Right atrium auricular region (tissue), 2 donors: ENCODE measurements around the gene DISC1. TPM values are rescaled to one million over a fixed set of nuclear protein-coding genes. Genes with fewer than 3 reads are reported as not detected.

ENCODE experiments used
- DNase-seq: peaks from one replicate; pipeline ENCODE4 v3.0.0-alpha.2; 2019; ENCODE audit warnings: low spot score
- H3K27ac ChIP-seq, 2 donors: fragments of 200-600 bp; sonication (generic); 1 replicate in 1 of 2; 2 replicates in 1 of 2; pipeline ENCODE4 v1.5.1; 2016 to 2019
- H3K27me3 ChIP-seq, 2 donors: fragments of 200-600 bp; sonication (generic); one replicate each; pipeline versions ENCODE4 v1.5.1 to v1.6.0; 2017 to 2019
- H3K36me3 ChIP-seq: fragments of 200-600 bp; sonication (generic); one replicate; pipeline ENCODE4 v1.5.1; 2016
- H3K4me1 ChIP-seq, 2 donors: fragments of 200-600 bp; sonication (generic); one replicate each; pipeline versions ENCODE4 v1.5.1 to v1.6.0; 2017 to 2019
- H3K4me3 ChIP-seq, 2 donors: fragments of 200-600 bp; sonication (generic); 1 replicate in 1 of 2; 2 replicates in 1 of 2; pipeline ENCODE4 v1.5.1; 2017 to 2019; ENCODE audit warnings: mild to moderate bottlenecking in 1 of 2, moderate library complexity in 1 of 2
- H3K9me3 ChIP-seq, 2 donors: fragments of 200-600 bp; sonication (generic); one replicate each; pipeline ENCODE4 v1.5.1; 2019
- total RNA-seq, 2 donors: library from RNA; depleted of rRNA; stranded (reverse); fragments of >200 nt; gene quantifications; one replicate each; pipeline ENCODE4 v1.1.0, GENCODE V29; 2016
- TF ChIP-seq, protein P1 (sequence below), 2 donors: fragments of 200-600 bp; sonication (generic); IDR thresholded peaks; one replicate each; pipeline ENCODE4 v1.5.1; 2019; ENCODE audit warnings: antibody characterized with exemption in 2 of 2

DISC1 gene
- total RNA-seq, 2 donors from 2014 or later: 1.8 to 5.3 TPM

DNA sequence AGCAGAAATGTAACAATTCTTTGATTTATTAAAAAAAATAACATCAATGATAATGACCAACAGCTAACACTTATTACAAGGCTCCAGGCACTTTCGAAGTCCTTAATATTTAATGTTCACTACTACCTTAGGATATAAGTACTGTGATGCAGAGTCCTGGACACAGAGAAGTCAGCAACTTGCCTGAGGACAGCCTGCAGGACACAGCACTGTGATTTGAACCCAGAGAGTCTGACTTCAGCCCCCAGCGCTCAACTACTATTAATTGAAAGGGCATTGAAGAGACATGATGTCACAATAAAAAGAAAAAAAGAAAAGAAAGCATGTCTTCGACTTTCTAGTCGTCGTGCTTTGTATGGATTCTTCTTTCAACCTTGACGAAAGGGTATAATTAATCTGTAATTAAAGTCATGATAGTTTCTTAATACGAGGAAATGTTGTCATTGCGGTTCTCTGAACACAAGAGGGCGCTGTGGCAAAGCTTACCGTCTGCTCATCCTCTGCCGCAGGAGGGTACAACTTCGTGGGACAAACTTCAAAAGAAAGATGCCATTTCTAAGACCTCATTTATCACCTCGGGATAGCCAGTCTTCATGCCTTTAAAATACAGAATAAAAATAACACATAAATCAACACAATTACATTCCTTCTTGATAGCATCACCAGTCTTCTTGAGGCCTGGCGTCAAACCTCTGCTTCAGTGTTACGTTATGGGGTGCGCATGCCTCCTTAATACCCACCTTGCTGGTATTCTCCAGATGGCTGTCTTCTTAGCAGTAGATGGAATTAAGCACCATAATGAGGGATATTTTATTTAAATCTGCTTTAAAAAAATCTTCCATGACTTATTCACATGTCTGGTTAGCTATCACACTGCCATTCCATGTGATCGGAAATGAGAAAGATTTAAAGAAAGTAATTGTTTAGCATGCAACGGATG lies 240.1 kb downstream of the DISC1 start:
- H3K4me3 ChIP-seq: no peak overlapping the region

DNA sequence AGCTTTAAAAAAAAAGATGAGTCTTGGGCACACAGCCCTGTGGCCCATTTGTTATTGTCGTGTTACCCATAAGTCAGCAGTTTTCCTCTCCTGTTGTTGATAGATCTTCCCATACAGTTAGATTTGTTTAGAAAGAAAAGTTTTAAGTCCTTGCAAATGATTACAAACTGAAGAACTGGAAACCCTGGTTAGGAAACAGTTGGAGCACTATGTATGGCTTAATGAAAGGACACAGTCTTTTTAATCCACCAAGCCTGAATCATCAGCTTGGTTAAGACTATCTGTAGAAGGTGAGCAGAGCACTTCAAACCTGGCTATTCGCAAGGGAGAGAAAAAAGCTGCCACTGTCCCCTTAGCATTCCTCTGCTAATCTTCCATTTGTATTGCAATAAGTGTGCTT lies 241.0 kb downstream of the DISC1 start:
- H3K27ac ChIP-seq: no peak overlapping the region
- H3K9me3 ChIP-seq: no peaks in the 10 kb centered on the region
- no peak overlapping the region for H3K4me3 ChIP-seq
- H3K27me3 ChIP-seq: no peaks in the 10 kb centered on the region
- TF ChIP-seq, protein P1, sequence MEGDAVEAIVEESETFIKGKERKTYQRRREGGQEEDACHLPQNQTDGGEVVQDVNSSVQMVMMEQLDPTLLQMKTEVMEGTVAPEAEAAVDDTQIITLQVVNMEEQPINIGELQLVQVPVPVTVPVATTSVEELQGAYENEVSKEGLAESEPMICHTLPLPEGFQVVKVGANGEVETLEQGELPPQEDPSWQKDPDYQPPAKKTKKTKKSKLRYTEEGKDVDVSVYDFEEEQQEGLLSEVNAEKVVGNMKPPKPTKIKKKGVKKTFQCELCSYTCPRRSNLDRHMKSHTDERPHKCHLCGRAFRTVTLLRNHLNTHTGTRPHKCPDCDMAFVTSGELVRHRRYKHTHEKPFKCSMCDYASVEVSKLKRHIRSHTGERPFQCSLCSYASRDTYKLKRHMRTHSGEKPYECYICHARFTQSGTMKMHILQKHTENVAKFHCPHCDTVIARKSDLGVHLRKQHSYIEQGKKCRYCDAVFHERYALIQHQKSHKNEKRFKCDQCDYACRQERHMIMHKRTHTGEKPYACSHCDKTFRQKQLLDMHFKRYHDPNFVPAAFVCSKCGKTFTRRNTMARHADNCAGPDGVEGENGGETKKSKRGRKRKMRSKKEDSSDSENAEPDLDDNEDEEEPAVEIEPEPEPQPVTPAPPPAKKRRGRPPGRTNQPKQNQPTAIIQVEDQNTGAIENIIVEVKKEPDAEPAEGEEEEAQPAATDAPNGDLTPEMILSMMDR (IDR thresholded peaks at IDR 0.05): no peak
- H3K4me1 ChIP-seq: peaks cover 0 to 24% of the 10 kb centered on the region in 2 donors
- DNase-seq: no peak
- H3K36me3 ChIP-seq: no peaks in the 10 kb centered on the region

More for the DNA sequence above, 240.1 kb downstream of the DISC1 start:
- no peaks in the 10 kb centered on the region for H3K9me3 ChIP-seq
- H3K4me1 ChIP-seq: peaks cover 0 to 32% of the 10 kb centered on the region in 2 donors
- TF ChIP-seq, protein P1 (IDR thresholded peaks at IDR 0.05): peak; percentile 82 to 89
- no peaks in the 10 kb centered on the region for H3K36me3 ChIP-seq
- DNase-seq: peak; percentile 68
- no peak overlapping the region for H3K27ac ChIP-seq
- no peaks in the 10 kb centered on the region for H3K27me3 ChIP-seq

DNA sequence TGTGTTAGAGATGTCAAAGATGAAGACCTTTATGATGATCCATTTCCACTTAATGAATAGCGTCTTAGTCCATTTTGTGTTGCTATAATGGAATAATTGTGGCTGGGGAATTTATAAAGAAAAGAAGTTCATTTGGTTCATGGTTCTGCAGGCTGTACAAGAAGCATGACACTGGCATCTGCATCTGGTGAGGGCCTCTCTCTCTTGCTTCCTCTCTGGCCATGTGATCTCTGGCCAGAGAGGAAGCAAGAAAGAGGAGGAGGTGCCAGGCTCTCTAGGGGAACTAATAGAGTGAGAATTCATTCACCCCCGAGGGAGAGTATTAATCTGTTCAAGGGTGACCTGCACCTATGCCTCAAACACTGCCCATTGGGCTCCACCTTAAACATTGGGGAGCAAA lies 242.8 kb downstream of the DISC1 start:
- Histone ChIP-seq H3K36me3 (no peaks in the 10 kb centered on the region), H3K4me3 (no peak overlapping the region), H3K27ac (no peak overlapping the region), H3K4me1 (peaks cover 0 to 22% of the 10 kb centered on the region in 2 donors), H3K27me3 (no peaks in the 10 kb centered on the region), H3K9me3 (no peaks in the 10 kb centered on the region)
- no peak for DNase-seq
- TF ChIP-seq, protein P1 (IDR thresholded peaks at IDR 0.05): no peak

DNA sequence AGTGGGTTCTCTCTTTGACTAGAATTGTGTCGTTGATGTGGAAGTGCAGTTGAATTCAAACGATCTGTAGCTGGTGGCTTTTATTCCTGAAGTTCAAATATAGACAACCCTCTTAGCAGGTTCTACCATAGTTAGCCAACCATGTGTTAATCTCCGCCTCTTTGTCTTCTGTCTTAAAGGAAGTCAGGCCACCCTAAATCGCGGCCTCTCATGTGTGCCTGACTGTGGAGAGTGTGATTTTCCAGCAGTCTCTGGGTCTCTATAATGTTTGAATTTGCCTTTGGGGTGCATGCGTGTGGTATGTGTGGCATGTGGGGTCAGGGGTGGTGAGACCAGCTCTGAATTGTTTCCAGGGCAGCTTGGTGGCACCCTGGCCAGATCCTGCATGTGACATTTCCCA lies 244.9 kb downstream of the DISC1 start:
- no peak for DNase-seq
- Histone ChIP-seq H3K4me1 (peaks cover 0 to 18% of the 10 kb centered on the region in 2 donors), H3K27ac (no peak overlapping the region), H3K4me3 (no peak overlapping the region), H3K36me3 (no peaks in the 10 kb centered on the region), H3K27me3 (no peaks in the 10 kb centered on the region), H3K9me3 (peaks cover 5 to 9% of the 10 kb centered on the region in 2 donors)
- TF ChIP-seq, protein P1 (IDR thresholded peaks at IDR 0.05): no peak

DNA sequence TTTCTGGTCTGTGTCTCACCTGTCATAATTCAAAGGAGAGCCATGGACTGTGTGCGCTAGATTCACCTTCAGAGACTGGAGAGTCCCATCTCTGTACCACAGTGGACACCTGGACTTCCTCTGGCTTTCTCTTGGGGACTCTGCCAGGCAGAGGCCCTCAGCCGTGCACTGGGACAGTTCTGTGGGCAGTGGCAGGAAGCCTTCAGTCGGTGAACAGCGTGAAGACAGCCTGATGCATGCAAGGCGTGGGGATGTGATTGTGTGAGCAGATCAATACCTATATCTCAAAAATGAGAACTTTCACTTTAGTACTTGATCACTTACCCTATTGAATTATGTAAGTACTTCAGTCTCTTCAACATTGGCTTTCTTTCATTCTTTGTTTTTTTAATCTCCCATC lies 245.3 kb downstream of the DISC1 start:
- H3K4me1 ChIP-seq: peaks cover 0 to 14% of the 10 kb centered on the region in 2 donors
- H3K36me3 ChIP-seq: no peaks in the 10 kb centered on the region
- no peak overlapping the region for H3K4me3 ChIP-seq
- TF ChIP-seq, protein P1 (IDR thresholded peaks at IDR 0.05): no peak
- peaks cover 5 to 9% of the 10 kb centered on the region in 2 donors for H3K9me3 ChIP-seq
- no peaks in the 10 kb centered on the region for H3K27me3 ChIP-seq
- DNase-seq: no peak
- H3K27ac ChIP-seq: no peak overlapping the region
